IPS-NIHi7 (cell line): ENCODE data around the gene CD163.
A peak's percentile ranks its signal among the peaks of the same experiment; 100 is the strongest.
"Not testable (repeated sequence)": the region's sequence is repeated elsewhere in the genome, so short reads cannot be mapped to it uniquely, and the experiment has no call there.

Source experiments
- DNase-seq: peaks from one replicate; pipeline ENCODE4 v3.0.0; 2012; ENCODE audit warnings: mixed read lengths; ENCODE audit errors: extremely low spot score

Gene CD163

GRCh38 chr12:7450667-7451066 lies 52.9 kb downstream of the CD163 start:
- DNase-seq, result no peak

- no peak for DNase-seq
Measured at GRCh38 chr12:7448099-7448498, 55.5 kb downstream of the CD163 start.

GRCh38 chr12:7444537-7444936 lies 59.0 kb downstream of the CD163 start:
- no peak for DNase-seq

GRCh38 chr12:7444076-7444475 lies 59.5 kb downstream of the CD163 start, which contains the start of gene CD163L1:
CD163L1 (minus strand) TSS chr12:7444153; CDS start chr12:7444127, 26 bp downstream.
- no peak for DNase-seq

DNA sequence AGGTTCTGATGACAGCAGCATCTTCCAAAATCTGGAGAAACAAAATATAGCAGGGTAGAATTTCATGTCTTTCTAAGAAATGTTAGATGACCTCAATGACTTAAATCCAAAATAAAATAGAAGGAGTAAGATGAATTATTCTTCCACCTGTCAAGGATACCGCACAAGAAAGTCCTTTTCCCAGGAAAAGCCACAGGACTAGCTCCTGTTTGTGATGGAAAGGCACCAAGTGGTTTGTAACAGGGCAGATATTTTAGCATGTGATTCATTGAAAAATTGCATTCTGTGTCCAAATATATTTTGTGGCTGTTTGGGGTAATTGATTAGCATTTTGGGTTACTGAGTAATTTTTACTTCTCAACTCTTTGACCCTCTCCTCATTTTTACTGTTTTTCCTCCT lies 62.4 kb downstream of the CD163 start:
- DNase-seq, result no peak

DNA sequence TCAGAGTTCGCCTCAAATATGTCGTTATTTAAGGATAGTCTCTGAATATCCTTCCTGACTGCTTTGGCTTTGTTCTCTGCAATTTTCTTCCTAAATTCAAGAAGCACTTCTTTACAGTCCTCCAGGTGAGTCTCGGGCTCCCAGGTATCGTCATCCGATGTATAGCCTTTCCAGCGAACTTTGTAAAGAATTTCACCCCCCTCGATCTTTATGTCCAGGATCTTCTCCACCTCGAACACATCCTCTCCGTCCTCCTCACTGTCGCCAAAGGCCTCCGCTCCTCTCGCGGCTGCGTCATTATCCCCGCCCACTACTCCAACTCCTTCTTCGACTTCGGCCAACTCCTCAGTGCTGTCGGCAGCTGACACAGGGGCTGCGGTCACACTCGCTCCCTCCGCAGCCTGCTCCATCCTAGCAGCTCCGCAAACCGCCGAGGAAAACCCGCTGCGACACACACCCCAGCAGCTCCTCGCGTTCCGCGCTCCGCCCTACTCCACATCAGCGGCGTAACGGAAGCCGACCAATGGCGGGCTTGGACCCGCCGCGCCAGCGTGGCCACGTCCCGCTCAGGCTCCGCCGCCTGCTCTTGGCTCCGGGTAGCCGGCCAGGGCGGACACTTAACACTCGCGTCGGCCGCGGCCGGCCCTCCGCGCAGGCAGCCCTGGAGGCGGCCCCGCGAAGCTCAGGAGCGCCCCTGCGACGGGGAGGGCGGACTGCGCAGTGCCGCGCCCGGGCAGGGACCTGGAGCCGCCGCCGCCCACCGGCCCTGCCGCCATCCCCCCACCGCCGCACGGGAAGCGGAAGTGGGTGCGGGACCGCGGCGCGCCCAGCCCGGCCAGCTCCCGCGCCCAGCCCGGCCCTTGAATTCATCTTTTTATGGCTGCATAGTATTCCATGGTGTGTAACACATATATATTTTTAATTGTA lies 63.7 kb downstream of the CD163 start:
- peak; percentile 84 for DNase-seq

GRCh38 chr12:7438291-7438995 lies 65.1 kb downstream of the CD163 start:
- DNase-seq, result not testable (repeated sequence)

- DNase-seq, result not testable (repeated sequence)
Measured at GRCh38 chr12:7437494-7437893, 66.1 kb downstream of the CD163 start.

- DNase-seq, result no peak
Measured at GRCh38 chr12:7434670-7435069, 68.9 kb downstream of the CD163 start.

DNA sequence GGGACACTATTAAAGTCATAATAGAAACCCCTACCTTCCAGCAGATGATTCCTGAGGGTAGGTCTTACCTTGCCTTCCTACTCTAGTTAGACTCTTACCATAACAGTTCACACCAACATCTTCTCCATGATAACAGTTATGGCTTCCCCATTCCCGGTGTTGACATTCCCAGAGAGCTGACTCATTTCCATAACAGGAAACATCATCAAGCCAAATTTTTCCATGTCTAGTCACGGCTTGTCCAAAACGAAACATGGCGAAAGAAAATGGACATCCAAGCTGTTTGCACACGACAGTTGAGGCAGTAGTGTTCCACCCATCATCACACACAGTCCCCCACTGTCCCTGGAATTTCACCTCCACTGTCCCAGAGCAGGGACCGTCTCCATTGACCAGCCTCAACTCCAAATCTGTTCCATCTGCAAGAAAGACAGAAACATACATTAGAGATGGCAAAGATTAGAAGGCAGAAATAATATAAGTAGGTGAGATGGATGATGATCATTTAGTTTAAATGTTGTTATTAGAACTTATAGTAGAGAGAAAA lies 70.2 kb downstream of the CD163 start:
- no peak for DNase-seq

- DNase-seq, result no peak
Measured at GRCh38 chr12:7431993-7432685, 71.4 kb downstream of the CD163 start.
